A549 (cell line): ENCODE results near the gene GORASP1.

ENCODE experiments used
- ATOH8 ChIP-seq: fragments of 250-450 bp; sonication (Bioruptor Pico); IDR thresholded peaks from 2 replicates; pipeline ENCODE4 v1.5.0; 2020; ENCODE audit warnings: low read depth, mild to moderate bottlenecking, moderate library complexity
- CTCF ChIP-seq: fragments of >200 bp; sonication (Bioruptor Twin); formaldehyde crosslinking; IDR thresholded peaks from 3 replicates; pipeline ENCODE4 v1.5.1; 2016
- ESRRA ChIP-seq: fragments of 150-350 bp; IDR thresholded peaks from 2 replicates; pipeline ENCODE4 v1.6.1; 2014; ENCODE audit warnings: mild to moderate bottlenecking, low read length, borderline replicate concordance
- HOXA7 ChIP-seq: fragments of 250-450 bp; sonication (Bioruptor Pico); IDR thresholded peaks from 2 replicates; pipeline ENCODE4 v1.5.0; 2020; ENCODE audit warnings: mild to moderate bottlenecking, moderate library complexity
- JUN ChIP-seq, 2 experiments: fragments of >200 bp; sonication (Bioruptor Twin); formaldehyde crosslinking; IDR thresholded peaks; 2 replicates in 1 of 2; 3 replicates in 1 of 2; pipeline ENCODE4 v1.6.1; 2016 to 2017
- JUNB ChIP-seq: fragments of >200 bp; sonication (Bioruptor Twin); formaldehyde crosslinking; IDR thresholded peaks from 2 replicates; pipeline ENCODE4 v1.6.1; 2016
- MYC ChIP-seq: IDR thresholded peaks from 2 replicates; pipeline ENCODE4 v1.6.1; 2012; ENCODE audit warnings: mild to moderate bottlenecking, inconsistent platforms, low read length, improper control_type of control experiment, borderline replicate concordance
- POLR2A ChIP-seq: IDR thresholded peaks from 2 replicates; pipeline ENCODE4 v1.6.1; 2012; ENCODE audit warnings: mild to moderate bottlenecking, low read length
- SMC3 ChIP-seq: fragments of >200 bp; sonication (Bioruptor Twin); formaldehyde crosslinking; IDR thresholded peaks from 3 replicates; pipeline ENCODE4 v1.6.1; 2018; ENCODE audit warnings: inconsistent platforms
- ZFP36 ChIP-seq: fragments of 450-650 bp; IDR thresholded peaks from 2 replicates; pipeline ENCODE4 v1.6.1; 2014; ENCODE audit warnings: borderline replicate concordance; ENCODE audit not compliant: partially characterized antibody

- TF ChIP-seq ESRRA = no peak
- TF ChIP-seq CTCF = no peak
- no peak for TF ChIP-seq JUNB
- TF ChIP-seq HOXA7 (CRISPR knock-in tag) = no peak
- TF ChIP-seq JUN (IDR thresholded peaks at IDR 0.05) = no peak
- no peak for TF ChIP-seq POLR2A
- no peak for TF ChIP-seq ATOH8 (CRISPR knock-in tag)
- no peak for TF ChIP-seq SMC3
- no peak for TF ChIP-seq MYC
- no peak for TF ChIP-seq ZFP36
These were observed 30.8 kb upstream of the GORASP1 start for GRCh38 chr3:39137991-39138803.
